Hepatic stellate cell (primary cell): ENCODE measurements around the gene ALDH3B2.

ENCODE experiments used
- DNase-seq: peaks from one replicate; pipeline ENCODE4 v3.0.0; 2011; ENCODE audit warnings: low spot score

The ALDH3B2 gene

GRCh38 chr11:67613960-67614715 is 60.3 kb downstream of the ALDH3B2 start:
- DNase-seq, result peak; percentile 55

GRCh38 chr11:67613313-67613959 is 61.0 kb downstream of the ALDH3B2 start:
- no peak for DNase-seq

DNA sequence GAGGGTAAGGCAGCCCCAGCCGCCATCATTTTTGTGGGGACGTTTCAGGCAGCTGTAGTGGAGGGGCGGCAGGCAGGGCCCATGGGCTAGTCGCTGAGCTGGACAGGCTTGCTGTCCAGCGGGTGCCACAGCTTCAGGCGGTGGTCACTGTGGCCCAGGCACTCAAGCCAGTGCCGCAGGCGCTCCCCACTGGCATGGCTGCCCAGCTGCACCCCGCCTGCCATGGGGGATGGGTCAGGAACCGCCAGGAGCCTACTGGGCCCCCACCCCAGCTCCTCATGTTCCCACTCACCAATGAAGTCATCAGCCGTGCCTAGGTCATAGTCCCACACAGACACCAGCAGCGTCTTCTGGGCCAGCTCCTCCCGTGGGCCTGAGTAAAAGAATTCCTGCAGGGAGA is 61.7 kb downstream of the ALDH3B2 start:
- DNase-seq, result no peak
